ENCODE measurements around the gene SLC1A7.

DNA sequence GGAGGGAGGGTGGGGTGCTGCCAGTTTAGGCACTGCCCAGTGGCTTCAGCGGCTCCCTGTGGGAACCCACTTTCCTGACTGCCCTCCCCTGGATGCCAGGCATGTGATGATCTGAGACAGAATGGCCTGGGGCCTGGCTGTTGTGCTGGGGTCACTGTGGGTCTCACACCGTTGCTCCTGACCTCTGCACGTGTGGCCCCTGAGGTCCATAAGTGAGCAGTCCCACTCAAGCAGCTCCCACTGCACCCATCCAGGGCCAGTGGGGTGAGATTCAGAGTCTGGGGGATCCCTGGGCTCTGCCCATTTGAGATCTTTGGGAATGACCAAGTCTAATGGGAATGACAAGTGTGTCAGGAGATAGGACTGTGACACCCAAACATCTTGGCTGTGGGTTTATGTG, 62.4 kb downstream of the SLC1A7 start:
- TF ChIP-seq, protein P1, sequence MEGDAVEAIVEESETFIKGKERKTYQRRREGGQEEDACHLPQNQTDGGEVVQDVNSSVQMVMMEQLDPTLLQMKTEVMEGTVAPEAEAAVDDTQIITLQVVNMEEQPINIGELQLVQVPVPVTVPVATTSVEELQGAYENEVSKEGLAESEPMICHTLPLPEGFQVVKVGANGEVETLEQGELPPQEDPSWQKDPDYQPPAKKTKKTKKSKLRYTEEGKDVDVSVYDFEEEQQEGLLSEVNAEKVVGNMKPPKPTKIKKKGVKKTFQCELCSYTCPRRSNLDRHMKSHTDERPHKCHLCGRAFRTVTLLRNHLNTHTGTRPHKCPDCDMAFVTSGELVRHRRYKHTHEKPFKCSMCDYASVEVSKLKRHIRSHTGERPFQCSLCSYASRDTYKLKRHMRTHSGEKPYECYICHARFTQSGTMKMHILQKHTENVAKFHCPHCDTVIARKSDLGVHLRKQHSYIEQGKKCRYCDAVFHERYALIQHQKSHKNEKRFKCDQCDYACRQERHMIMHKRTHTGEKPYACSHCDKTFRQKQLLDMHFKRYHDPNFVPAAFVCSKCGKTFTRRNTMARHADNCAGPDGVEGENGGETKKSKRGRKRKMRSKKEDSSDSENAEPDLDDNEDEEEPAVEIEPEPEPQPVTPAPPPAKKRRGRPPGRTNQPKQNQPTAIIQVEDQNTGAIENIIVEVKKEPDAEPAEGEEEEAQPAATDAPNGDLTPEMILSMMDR (IDR thresholded peaks at IDR 0.05) = no peak
- TF ChIP-seq MAZ (IDR thresholded peaks at IDR 0.05; ENCODE audit: borderline replicate concordance, low read depth, low read length) (no peak), NPAS2 (CRISPR knock-in tag; IDR thresholded peaks at IDR 0.05; ENCODE audit: borderline replicate concordance) (no peak), POLR2A (IDR thresholded peaks at IDR 0.05; ENCODE audit: low read length) (no peak), JUN (IDR thresholded peaks at IDR 0.05) (no peak), MYC (IDR thresholded peaks at IDR 0.05; ENCODE audit: borderline replicate concordance, low read length) (no peak), SREBF2 (IDR thresholded peaks at IDR 0.05) (no peak), HOXB5 (CRISPR knock-in tag; IDR thresholded peaks at IDR 0.05) (no peak), POLR2AphosphoS2 (conservative IDR thresholded peaks at IDR 0.05; ENCODE audit: low read length) (no peak)
- TF ChIP-seq, protein P2, sequence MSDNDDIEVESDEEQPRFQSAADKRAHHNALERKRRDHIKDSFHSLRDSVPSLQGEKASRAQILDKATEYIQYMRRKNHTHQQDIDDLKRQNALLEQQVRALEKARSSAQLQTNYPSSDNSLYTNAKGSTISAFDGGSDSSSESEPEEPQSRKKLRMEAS (IDR thresholded peaks at IDR 0.05) = no peak
- TF ChIP-seq, protein P3, sequence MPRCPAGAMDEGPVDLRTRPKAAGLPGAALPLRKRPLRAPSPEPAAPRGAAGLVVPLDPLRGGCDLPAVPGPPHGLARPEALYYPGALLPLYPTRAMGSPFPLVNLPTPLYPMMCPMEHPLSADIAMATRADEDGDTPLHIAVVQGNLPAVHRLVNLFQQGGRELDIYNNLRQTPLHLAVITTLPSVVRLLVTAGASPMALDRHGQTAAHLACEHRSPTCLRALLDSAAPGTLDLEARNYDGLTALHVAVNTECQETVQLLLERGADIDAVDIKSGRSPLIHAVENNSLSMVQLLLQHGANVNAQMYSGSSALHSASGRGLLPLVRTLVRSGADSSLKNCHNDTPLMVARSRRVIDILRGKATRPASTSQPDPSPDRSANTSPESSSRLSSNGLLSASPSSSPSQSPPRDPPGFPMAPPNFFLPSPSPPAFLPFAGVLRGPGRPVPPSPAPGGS (IDR thresholded peaks at IDR 0.05) = no peak
- TF ChIP-seq, protein P4, sequence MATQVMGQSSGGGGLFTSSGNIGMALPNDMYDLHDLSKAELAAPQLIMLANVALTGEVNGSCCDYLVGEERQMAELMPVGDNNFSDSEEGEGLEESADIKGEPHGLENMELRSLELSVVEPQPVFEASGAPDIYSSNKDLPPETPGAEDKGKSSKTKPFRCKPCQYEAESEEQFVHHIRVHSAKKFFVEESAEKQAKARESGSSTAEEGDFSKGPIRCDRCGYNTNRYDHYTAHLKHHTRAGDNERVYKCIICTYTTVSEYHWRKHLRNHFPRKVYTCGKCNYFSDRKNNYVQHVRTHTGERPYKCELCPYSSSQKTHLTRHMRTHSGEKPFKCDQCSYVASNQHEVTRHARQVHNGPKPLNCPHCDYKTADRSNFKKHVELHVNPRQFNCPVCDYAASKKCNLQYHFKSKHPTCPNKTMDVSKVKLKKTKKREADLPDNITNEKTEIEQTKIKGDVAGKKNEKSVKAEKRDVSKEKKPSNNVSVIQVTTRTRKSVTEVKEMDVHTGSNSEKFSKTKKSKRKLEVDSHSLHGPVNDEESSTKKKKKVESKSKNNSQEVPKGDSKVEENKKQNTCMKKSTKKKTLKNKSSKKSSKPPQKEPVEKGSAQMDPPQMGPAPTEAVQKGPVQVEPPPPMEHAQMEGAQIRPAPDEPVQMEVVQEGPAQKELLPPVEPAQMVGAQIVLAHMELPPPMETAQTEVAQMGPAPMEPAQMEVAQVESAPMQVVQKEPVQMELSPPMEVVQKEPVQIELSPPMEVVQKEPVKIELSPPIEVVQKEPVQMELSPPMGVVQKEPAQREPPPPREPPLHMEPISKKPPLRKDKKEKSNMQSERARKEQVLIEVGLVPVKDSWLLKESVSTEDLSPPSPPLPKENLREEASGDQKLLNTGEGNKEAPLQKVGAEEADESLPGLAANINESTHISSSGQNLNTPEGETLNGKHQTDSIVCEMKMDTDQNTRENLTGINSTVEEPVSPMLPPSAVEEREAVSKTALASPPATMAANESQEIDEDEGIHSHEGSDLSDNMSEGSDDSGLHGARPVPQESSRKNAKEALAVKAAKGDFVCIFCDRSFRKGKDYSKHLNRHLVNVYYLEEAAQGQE (IDR thresholded peaks at IDR 0.05) = no peak
- TF ChIP-seq, protein P5, sequence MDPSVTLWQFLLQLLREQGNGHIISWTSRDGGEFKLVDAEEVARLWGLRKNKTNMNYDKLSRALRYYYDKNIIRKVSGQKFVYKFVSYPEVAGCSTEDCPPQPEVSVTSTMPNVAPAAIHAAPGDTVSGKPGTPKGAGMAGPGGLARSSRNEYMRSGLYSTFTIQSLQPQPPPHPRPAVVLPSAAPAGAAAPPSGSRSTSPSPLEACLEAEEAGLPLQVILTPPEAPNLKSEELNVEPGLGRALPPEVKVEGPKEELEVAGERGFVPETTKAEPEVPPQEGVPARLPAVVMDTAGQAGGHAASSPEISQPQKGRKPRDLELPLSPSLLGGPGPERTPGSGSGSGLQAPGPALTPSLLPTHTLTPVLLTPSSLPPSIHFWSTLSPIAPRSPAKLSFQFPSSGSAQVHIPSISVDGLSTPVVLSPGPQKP (IDR thresholded peaks at IDR 0.05; ENCODE audit: low read depth, low read length) = no peak

Data from A549 (cell line).